Adrenal gland (tissue), 12 donors: ENCODE measurements around the gene TBXAS1. TPM values are rescaled to one million over a fixed set of nuclear protein-coding genes. Genes with fewer than 3 reads are reported as not detected.
A peak's percentile ranks its signal among the peaks of the same experiment; 100 is the strongest.

Source experiments
- DNase-seq, 7 donors: peaks; one replicate each; pipeline ENCODE4 v3.0.0-alpha.2; 2019 to 2020
- H3K27ac ChIP-seq, 5 donors: fragments of 200-600 bp; sonication (generic) in 4 of 5; 1 replicate in 3 of 5; 2 replicates in 2 of 5; pipeline versions ENCODE4 v1.5.1 to v1.8.0; 2016 to 2020; ENCODE audit warnings: mild to moderate bottlenecking in 1 of 5
- H3K27me3 ChIP-seq: fragments of 200-600 bp; 2 replicates; pipeline ENCODE4 v1.8.0; 2021
- H3K36me3 ChIP-seq, 2 donors: fragments of 200-600 bp; replicated peaks in 1 of 2; 1 replicate in 1 of 2; 2 replicates in 1 of 2; pipeline versions ENCODE4 v1.5.1 to v1.8.0; 2018 to 2022
- H3K4me1 ChIP-seq, 2 donors: fragments of 200-600 bp; replicated peaks in 1 of 2; 1 replicate in 1 of 2; 2 replicates in 1 of 2; pipeline versions ENCODE4 v1.5.1 to v1.8.0; 2018 to 2021
- H3K4me3 ChIP-seq, 4 donors: fragments of 200-600 bp; sonication (generic) in 3 of 4; one replicate each; pipeline ENCODE4 v1.5.1; 2016 to 2018
- H3K9me3 ChIP-seq, 3 donors: fragments of 200-600 bp; sonication (generic) in 1 of 3; replicated peaks in 1 of 3; 1 replicate in 2 of 3; 2 replicates in 1 of 3; pipeline versions ENCODE4 v1.5.1 to v1.8.0; 2016 to 2021
- CTCF ChIP-seq, 6 experiments: fragments of 450-650 bp in 4 of 6; fragments of 200-600 bp in 2 of 6; sonication (generic) in 1 of 6; IDR thresholded peaks; 1 replicate in 5 of 6; 2 replicates in 1 of 6; pipeline versions ENCODE4 v1.5.1 to v1.8.0; 2016 to 2021; ENCODE audit warnings: antibody characterized with exemption in 6 of 6, mild to moderate bottlenecking in 2 of 6, moderate library complexity in 1 of 6
- POLR2A ChIP-seq, 2 donors: fragments of 450-650 bp; IDR thresholded peaks; one replicate each; pipeline ENCODE4 v1.6.1; 2017; ENCODE audit warnings: antibody characterized with exemption in 2 of 2, mild to moderate bottlenecking in 2 of 2, moderate library complexity in 1 of 2
- WGBS, 4 donors: extraction: QIAGEN DNeasy Blood & Tissue Kit in 2 of 4; methylation state at CpG; one replicate each; pipeline versions ENCODE4 v1.1.5 to v1.1.7; 2013 to 2017; 5-methylcytosine and 5-hydroxymethylcytosine counted together
- intact Hi-C, 2 donors: fragments of 100-400 bp; cut with DNase I; formaldehyde crosslinking; loops; one replicate each; pipeline versions ENCODE4 v1.14.1 to v1.15.0; 2022 to 2023
- polyA plus RNA-seq, 3 donors: library from polyadenylated mRNA; stranded (reverse); fragments of 200-250 nt in 2 of 3; fragments of 350-450 nt in 1 of 3; fragmentation: Illumina TruSeq in 1 of 3; extraction: RNeasy Lipid Tissue Mini Kit (QIAGEN cat#74804) in 1 of 3; gene quantifications; one replicate each; pipeline ENCODE4 v1.2.3, GENCODE V29; 2013 to 2014
- total RNA-seq, 9 donors: library from RNA; depleted of rRNA in 4 of 9; stranded (reverse); fragments of >200 nt in 4 of 9; fragments of 120-200 nt in 1 of 9; fragmentation: NEBNext Ultra II Directional in 1 of 9; extraction: Animal tissue kit (Norgen Biotek cat#: 25700) in 1 of 9; gene quantifications; one replicate each; pipeline versions ENCODE4 v1.1.0 to v1.2.4, GENCODE V29; 2013 to 2023
- donor health status: healthy with polysubstance abuse.
- donor health status: Bipolar disorder and iron deficiency.
- donor health status: DM: yes; HTN: yes; CAD: no.
- donor health status: DM: no; HTN: no; CAD: no.
- donor health status: DM: no; HTN: no; CAD: no.
- donor health status: DM: yes; HTN: yes; CAD: no.

Gene TBXAS1
- total and polyA plus RNA-seq, 12 donors = 9.0 to 87.0 (median 27.3) TPM

GRCh38 chr7:140067052-140067451 lies 238.0 kb downstream of the TBXAS1 start:
- no peak overlapping the region for H3K4me3 ChIP-seq
- no peaks in the 10 kb centered on the region for H3K36me3 ChIP-seq
- TF ChIP-seq POLR2A (IDR thresholded peaks at IDR 0.05) = no peak
- no peak overlapping the region for H3K27ac ChIP-seq
- intact Hi-C loops = no loop called here
- WGBS, 4 donors = 49 to 78% (median 76%) methylated on average over 2 of the region's 2 CpGs
- H3K4me1 ChIP-seq = no peaks in the 10 kb centered on the region
- H3K9me3 ChIP-seq = peaks cover 5 to 13% (median 7%) of the 10 kb centered on the region in 3 donors
- H3K27me3 ChIP-seq = no peaks in the 10 kb centered on the region
- no peak for DNase-seq

GRCh38 chr7:140068033-140068432 lies 239.0 kb downstream of the TBXAS1 start:
- peaks cover 5 to 13% (median 7%) of the 10 kb centered on the region in 3 donors for H3K9me3 ChIP-seq
- H3K4me1 ChIP-seq = no peaks in the 10 kb centered on the region
- no peak overlapping the region for H3K4me3 ChIP-seq
- H3K27ac ChIP-seq = no peak overlapping the region
- WGBS, 4 donors = 44 to 76% (median 62%) methylated on average over 2 of the region's 2 CpGs
- no peak for DNase-seq
- TF ChIP-seq CTCF (IDR thresholded peaks at IDR 0.05) (no peak), POLR2A (IDR thresholded peaks at IDR 0.05) (no peak)
- no peaks in the 10 kb centered on the region for H3K36me3 ChIP-seq
- intact Hi-C loops = no loop called here
- H3K27me3 ChIP-seq = no peaks in the 10 kb centered on the region

GRCh38 chr7:140069298-140069949 lies 240.4 kb downstream of the TBXAS1 start:
- H3K4me1 ChIP-seq = no peaks in the 10 kb centered on the region
- peaks cover 5 to 13% (median 7%) of the 10 kb centered on the region in 3 donors for H3K9me3 ChIP-seq
- H3K4me3 ChIP-seq = no peak overlapping the region
- no peaks in the 10 kb centered on the region for H3K27me3 ChIP-seq
- intact Hi-C loops = no loop called here
- TF ChIP-seq CTCF (IDR thresholded peaks at IDR 0.05) = no peak
- no peak for TF ChIP-seq POLR2A (IDR thresholded peaks at IDR 0.05)
- WGBS, 4 donors = 83 to 94% (median 92%) methylated on average over 4 of the region's 4 CpGs
- H3K36me3 ChIP-seq = no peaks in the 10 kb centered on the region
- DNase-seq = peak in 1 of 7 donors; percentile 18
- no peak overlapping the region for H3K27ac ChIP-seq

Other genes with a start within 250 kb of the TBXAS1 start
- 10 to 100 TPM; 10.3 to 82.4 (median 55.2) TPM for gene HIPK2, start 51.3 kb upstream of the TBXAS1 start, total RNA-seq
- 10 to 100 TPM in 2 of 3 donors, 1 to 10 TPM in 1; 4.7 to 20.8 (median 14.7) TPM for gene HIPK2, start 51.3 kb upstream of the TBXAS1 start, polyA plus RNA-seq
- 10 to 100 TPM; 11.5 to 38.8 (median 25.4) TPM for gene PARP12, start 233.7 kb downstream of the TBXAS1 start, total RNA-seq
- gene PARP12, start 233.7 kb downstream of the TBXAS1 start, polyA plus RNA-seq = 10 to 100 TPM; 22.5 to 49.4 (median 22.6) TPM